H54 (cell line): ENCODE measurements around the gene ANKRD13A.
"Not testable (repeated sequence)": the region's sequence is repeated elsewhere in the genome, so short reads cannot be mapped to it uniquely, and the experiment has no call there.

ENCODE experiments used
- DNase-seq: peaks from one replicate; pipeline ENCODE4 v3.0.0; 2011; ENCODE audit warnings: low spot score, mixed read lengths; ENCODE audit not compliant: insufficient read length
- FAIRE-seq: peaks from 3 replicates; lab custom pipeline; 2011; peaks lifted over from hg19 to GRCh38; lab: Jason Lieb, UNC
- POLR2A ChIP-seq: IDR thresholded peaks from 2 replicates; pipeline ENCODE4 v1.6.1; 2011; ENCODE audit warnings: low read depth, mild to moderate bottlenecking, low read length

Gene ANKRD13A

GRCh38 chr12:110033888-110034287 is 34.7 kb downstream of the ANKRD13A start:
- DNase-seq = no peak
- no peak for TF ChIP-seq POLR2A
- no peak for FAIRE-seq

DNA sequence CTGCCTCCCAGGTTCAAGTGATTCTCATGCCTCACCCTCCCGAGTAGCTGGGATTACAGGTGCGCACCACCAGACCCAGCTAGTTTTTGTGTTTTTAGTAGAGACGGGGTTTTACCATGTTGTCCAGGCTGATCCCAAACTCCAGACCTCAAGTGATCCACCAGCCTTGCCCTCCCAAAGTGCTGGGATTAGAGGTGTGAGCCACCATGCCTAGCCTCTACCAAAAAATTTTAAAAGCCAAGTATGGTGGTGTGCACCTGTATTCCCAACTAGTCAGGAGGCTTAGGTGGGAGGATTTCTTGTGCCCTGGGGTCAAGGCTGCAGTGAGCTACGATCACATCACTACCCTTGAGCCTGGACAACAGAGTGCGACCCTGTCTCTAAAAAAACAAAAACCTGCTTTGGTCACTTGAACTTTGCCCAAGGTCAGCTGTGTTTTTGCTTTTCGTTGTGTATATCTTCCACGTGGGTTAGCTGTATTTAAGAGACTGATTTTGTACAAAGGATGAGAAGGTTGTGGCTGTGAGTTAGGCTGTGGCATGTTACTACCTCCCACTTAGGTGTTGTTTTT is 36.4 kb downstream of the ANKRD13A start:
- FAIRE-seq = no peak
- no peak for DNase-seq
- TF ChIP-seq POLR2A = no peak

DNA sequence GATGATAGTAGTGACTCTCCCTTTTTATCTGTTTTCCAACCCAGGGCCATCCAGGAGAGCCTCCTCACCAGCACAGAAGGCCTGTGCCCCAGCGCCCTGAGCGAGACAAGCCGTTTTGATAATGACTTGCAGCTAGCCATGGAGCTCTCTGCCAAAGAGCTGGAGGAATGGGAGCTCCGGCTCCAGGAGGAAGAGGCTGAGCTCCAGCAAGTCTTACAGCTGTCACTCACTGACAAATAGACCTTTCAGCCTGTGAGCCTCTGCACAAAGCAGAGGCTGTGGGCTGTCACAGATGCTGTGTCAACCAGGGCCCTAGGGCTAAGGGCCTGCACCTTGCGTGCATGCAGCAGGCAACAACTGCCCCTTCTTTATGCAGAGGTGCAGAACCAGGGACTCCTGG is 38.1 kb downstream of the ANKRD13A start:
- TF ChIP-seq POLR2A = no peak
- DNase-seq (no peak), FAIRE-seq (no peak)

GRCh38 chr12:110038741-110039084 is 39.5 kb downstream of the ANKRD13A start:
- no peak for FAIRE-seq
- DNase-seq = no peak
- no peak for TF ChIP-seq POLR2A

DNA sequence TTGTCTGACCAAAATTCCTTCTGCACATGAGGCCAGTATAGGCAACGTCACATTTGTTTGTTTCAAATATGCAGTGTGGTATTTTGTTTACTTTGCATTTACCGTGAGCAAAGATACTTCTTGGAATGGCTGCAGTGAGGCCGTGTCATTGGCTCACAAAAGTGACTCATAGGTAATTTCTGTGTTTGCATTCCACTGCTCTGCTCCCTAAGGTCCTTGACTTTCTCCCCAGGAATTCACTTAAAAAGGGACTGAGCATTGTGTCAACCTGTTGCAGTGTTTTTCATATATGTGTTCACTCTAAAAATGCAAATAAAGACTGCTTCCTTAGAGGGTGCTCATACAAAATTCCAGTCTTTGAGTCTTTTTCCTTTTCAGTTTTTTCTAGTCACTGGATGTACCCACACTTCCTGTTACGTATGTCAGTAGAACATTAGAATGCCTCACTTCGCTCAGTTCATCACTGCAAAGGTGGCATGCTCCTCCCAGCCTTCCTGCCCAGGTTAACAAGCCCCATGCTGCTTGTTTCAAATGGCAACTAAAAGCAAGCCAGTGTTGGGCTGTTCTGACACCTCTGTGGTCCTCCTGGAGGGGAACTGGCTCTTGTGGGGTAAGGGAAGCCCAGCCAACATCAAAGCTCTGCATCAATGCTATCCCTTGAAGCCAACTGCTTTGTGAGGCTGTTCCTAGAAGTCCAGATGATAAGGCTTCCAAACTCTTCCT is 40.0 kb downstream of the ANKRD13A start:
- FAIRE-seq (peak; percentile 94), DNase-seq (peak; percentile 67)
- TF ChIP-seq POLR2A = no peak

- FAIRE-seq (no peak), DNase-seq (no peak)
- no peak for TF ChIP-seq POLR2A
These were observed 43.0 kb downstream of the ANKRD13A start for GRCh38 chr12:110042264-110042663.

DNA sequence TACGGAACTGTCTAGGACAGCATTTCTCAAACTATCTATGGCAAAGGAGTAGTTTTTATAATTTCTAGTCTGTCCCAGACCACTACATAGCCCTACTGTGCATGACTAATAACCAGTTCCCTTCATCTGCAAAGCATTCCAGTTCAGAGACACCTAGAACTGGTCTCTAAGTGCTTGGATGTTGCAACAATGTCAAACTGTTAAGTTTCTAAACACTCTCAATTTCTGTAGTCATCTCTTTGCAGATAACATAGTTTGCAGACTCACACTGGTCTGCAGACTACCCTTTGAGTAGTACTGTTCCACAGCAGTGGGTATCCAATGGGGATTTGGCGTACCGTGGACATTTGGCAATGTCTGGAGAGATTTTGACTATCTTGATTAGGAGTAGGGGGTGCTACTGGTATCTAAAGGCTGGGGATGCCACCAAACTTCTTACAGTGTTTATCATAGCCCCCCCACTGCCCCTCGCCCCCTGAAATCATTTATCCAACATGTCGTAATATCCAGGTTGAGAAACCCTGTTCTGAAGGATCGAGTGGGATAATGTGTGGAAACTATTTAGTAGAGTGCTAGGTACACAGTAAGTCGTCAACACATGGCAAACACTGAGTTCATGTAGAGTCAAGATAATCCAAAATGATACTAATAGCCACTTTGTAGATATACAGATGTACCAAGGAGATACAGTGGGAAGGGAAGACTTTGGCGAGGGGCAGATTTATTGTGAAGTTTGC is 47.4 kb downstream of the ANKRD13A start:
- TF ChIP-seq POLR2A = no peak
- FAIRE-seq = no peak
- DNase-seq = no peak

DNA sequence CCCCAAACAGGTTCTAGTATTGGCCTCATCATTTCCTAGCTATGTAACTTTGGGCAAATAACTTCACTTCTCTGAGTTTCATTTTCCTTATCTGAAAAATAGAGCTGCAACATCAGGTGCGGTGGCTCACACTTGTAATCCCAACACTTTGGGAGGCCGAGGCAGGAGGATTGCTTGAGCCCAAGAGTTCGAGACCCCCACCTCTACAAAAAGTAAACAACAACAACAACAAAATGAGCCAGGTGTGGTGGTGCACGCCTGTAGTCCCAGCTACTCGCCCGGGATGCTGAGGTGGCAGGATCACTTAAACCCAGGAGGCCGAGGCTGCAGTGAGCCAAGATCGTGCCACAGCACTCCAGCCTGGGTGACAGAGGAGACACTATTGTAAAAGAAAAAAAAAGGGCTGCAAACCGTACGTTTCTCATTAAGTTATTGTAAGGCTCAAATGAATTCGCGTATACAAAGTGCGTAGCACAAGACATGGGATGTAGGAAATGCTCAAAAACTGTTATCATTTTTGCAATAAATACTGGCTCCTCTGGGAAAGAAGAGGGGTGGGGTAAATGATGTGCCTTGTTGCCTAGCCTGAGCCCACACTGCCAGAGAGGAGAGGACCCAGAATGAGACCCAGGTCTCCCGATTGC is 48.2 kb downstream of the ANKRD13A start:
- DNase-seq = no peak
- no peak for TF ChIP-seq POLR2A
- FAIRE-seq = no peak

DNA sequence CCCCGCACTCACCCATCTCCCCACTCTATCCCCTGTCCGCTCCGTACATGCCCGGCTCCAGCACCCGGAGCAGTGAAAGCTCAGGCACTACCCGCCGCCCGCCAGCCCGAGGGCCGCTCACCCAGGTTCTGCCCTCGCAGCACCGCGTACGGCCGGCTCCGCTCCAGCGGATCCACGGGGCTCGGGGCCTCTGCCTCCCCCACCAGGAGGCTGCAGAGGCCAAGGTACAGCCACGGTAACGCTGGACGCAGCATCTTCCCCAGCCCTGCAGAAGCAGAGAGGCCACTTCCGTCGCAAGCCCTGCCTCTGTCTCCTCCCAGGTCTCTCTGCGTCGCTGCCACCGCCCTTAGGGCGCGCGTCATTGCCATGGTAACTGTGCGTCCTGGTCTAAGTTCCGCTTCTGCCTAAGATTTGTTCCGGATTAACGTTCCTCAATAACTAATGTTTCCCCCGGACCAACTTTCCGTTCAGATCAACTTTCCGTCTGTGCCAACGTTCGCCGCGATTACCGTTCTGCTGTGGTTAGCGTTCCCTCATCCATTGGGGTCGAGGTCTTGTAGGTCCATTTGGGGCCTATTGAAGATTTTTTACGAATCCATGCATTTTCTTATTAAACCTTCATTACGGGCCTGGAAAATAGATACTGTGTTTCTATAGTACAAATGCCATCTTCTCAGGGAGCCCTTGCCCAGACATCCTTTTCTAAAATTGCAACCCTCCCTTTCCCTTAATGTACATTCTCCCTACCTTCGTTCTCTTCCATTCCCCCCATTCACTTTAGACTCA is 49.2 kb downstream of the ANKRD13A start, which contains the start of gene C12orf76:
Gene C12orf76, minus strand, starts transcription at position 281 of the 786 bp plus-strand sequence. Its CDS starts 27 bp downstream, at position 254.
- TF ChIP-seq POLR2A = peak; percentile 95
- peak; percentile 89 for FAIRE-seq

DNA sequence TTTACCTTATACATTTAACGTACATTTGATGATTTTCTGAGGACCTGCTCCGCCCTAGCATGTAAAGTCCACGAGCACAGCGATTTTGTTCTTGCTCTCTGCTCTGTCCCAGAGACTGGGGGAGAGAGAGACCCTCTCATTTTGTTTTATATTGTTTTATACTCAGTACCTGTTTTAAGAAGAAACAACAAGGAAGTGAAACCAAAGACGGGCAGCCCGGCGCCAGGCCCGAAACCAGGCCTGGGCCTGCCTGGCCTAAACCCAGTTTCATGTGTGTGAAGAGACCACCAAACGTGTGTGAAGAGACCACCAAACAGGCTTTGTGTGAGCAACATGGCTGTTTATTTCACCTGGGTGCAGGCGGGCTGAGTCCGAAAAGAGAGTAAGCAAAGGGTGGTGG is 49.8 kb downstream of the ANKRD13A start:
- not testable (repeated sequence) for FAIRE-seq, DNase-seq

More for the DNA sequence above, 49.2 kb downstream of the ANKRD13A start, which contains the start of gene C12orf76:
- DNase-seq = peak; percentile 70

DNA sequence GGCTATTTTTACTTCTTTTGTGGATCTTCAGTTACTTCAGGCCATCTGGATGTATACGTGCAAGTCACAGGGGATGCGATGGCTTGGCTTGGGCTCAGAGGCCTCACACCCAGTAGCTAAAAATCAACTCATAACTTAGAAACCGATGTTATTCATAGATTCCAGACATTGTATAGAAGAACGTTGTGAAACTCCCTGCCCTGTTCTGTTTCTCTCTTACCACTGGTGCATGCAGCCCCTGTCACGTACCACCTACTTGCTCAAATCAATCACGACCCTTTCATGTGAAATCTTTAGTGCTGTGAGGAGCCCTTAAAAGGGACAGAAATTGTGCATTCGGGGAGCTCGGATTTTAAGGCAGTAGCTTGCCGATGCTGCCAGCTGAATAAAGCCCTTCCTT is 50.4 kb downstream of the ANKRD13A start:
- FAIRE-seq, DNase-seq: not testable (repeated sequence)

- no peak for FAIRE-seq
- no peak for DNase-seq
- TF ChIP-seq POLR2A = no peak
These were observed 51.7 kb downstream of the ANKRD13A start for GRCh38 chr12:110050927-110051326.

GRCh38 chr12:110055375-110056352 is 56.4 kb downstream of the ANKRD13A start:
- FAIRE-seq = peak; percentile 43
- not testable (repeated sequence) for DNase-seq

- not testable (repeated sequence) for FAIRE-seq, DNase-seq
These were observed 57.4 kb downstream of the ANKRD13A start for GRCh38 chr12:110056643-110057042.
